ENCODE data around the gene JAZF1. TPM values are rescaled to one million over a fixed set of nuclear protein-coding genes. Genes with fewer than 3 reads are reported as not detected.

The JAZF1 gene
- total RNA-seq, 1 experiment from 2014 or later = 0.90 TPM

- Histone ChIP-seq H3F3A (ENCODE audit: insufficient read depth, low read depth) (peaks cover 23% of the 10 kb centered on the region), H3K4me1 (replicated peaks; ENCODE audit: insufficient read depth) (peaks cover 25% of the 10 kb centered on the region), H4K20me1 (ENCODE audit: insufficient read depth) (peaks cover 7% of the 10 kb centered on the region), H3K36me3 (ENCODE audit: low read depth) (peaks cover 43% of the 10 kb centered on the region), H3K4me2 (no peak overlapping the region), H3K27me3 (ENCODE audit: insufficient read depth, low read depth) (no peaks in the 10 kb centered on the region), H3K79me2 (ENCODE audit: low read depth) (peaks cover 56% of the 10 kb centered on the region), H2AFZ (no peak overlapping the region), H3K9me2 (ENCODE audit: insufficient read depth) (no peaks in the 10 kb centered on the region), H3K4me3 (no peak overlapping the region), H3K27ac (no peak overlapping the region), H3K9me3 (ENCODE audit: insufficient read depth, low read depth) (no peaks in the 10 kb centered on the region)
- BruUV-seq (replicated peaks) = no TSS peak
- intact Hi-C loops (cut with micrococcal nuclease; ENCODE audit: unreplicated experiment) = loop anchor here (5.0 kb wide), 1 partner anchor 311 kb away; no protein-coding TSS in a partner anchor
- ChIA-PET CTCF (no interaction called here), POLR2A (ENCODE audit: unreplicated experiment) (interaction anchor here (0.6 kb wide), 1 partner anchor 684 kb away, joined by 3 read pairs; no protein-coding TSS in a partner anchor)
- no peak for DNase-seq
- TF ChIP-seq EZH2 (IDR thresholded peaks at IDR 0.05; ENCODE audit: low read depth) (no peak), CTCF (conservative IDR thresholded peaks at IDR 0.05) (no peak)
Observed at GRCh38 chr7:27781188-27781587, 399.4 kb downstream of the JAZF1 start.

Other genes starting within 250 kb of the JAZF1 start
- 1.0 and 2.1 TPM in 2 replicates for gene CREB5, start 231.7 kb upstream of the JAZF1 start, total RNA-seq (2021)

Data from PC-9 (cell line).